ENCODE results near the gene EGLN2. TPM values are rescaled to one million over a fixed set of nuclear protein-coding genes. Genes with fewer than 3 reads are reported as not detected.

EGLN2 gene
- total and polyA plus RNA-seq, 3 experiments from 2014 or later, result 101 to 174 (median 103) TPM

DNA sequence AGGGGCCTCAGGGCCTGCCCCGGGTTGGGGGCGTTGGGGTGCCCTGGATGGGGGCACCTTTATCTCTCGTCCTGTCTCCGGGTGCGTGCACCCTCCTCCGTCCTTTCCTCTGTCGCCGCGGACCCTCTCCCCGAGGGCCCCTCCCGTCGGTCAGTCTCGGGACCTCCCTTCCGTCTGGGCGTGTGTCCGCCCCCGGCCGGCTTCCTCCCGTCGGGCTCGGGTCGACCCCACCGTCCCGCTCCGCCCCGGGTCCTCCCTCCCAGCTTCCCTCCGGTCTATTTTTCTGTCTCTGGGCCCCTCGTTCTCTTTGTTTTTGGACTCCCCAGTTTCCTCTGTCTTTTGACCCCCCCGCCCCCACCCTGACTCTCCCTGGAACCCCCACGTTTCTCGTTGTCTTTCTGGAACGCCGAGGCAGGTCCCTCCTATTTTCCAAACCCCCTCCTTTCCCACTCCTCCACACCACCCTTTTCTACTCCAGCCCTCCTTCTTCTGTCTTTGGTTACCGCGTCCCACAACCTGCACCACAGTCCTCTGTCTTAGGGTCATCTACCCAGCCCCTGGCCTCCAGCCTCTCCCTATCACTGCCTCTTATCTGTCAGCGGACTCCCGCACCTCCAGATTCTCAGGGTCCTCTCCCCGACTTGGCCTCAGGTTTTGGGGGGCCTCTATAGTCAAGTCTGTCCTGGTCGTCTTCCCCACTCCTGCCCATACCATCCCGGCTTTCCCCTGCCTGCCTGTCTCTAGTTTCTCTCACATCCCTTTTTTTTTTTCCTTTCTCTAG, 757 bp downstream of the EGLN2 start:
- peak overlapping the region; percentile 91 to 98 (median 95) for H3K4me3 Mint-ChIP-seq
- no peaks in the 10 kb centered on the region for H3K9me3 Mint-ChIP-seq
- CTCF ChIA-PET, result interaction anchor here (1.9 to 2.5 kb wide), 2 partner anchors 19 to 22 kb away, joined by 9 to 38 read pairs; partner anchors contain the start of gene RAB4B
- Histone ChIP-seq H3K4me3 (ENCODE audit: low read length) (peak overlapping the region; percentile 66), H3K27ac (ENCODE audit: low read depth, low read length) (peak overlapping the region; percentile 81), H3K27me3 (ENCODE audit: insufficient read depth, low read length, poor library complexity, severe bottlenecking) (no peaks in the 10 kb centered on the region), H3K36me3 (ENCODE audit: insufficient read depth, low read length) (peaks cover 8% of the 10 kb centered on the region), H3K4me1 (ENCODE audit: insufficient read depth, low read length) (peaks cover 57% of the 10 kb centered on the region), H3K9me3 (ENCODE audit: low read length) (no peaks in the 10 kb centered on the region)
- H3K4me1 Mint-ChIP-seq, result peaks cover 49 to 65% (median 55%) of the 10 kb centered on the region in 3 donors
- H3K27me3 Mint-ChIP-seq, result no peaks in the 10 kb centered on the region
- H3K27ac Mint-ChIP-seq, result peak overlapping the region; percentile 85 to 100 (median 95)
- POLR2A ChIA-PET, result interaction anchor here (0.6 to 3.9 kb wide), 9 partner anchors 7 to 471 kb away, joined by 3 to 72 read pairs (median 6); partner anchors contain the start of genes ACTMAP, COQ8B, ITPKC and RAB4B
- peaks cover 0 to 55% (median 2%) of the 10 kb centered on the region in 3 donors for H3K36me3 Mint-ChIP-seq
- DNase-seq, result peak in 3 of 5 donors; percentile 20 to 59 (median 27)

DNA sequence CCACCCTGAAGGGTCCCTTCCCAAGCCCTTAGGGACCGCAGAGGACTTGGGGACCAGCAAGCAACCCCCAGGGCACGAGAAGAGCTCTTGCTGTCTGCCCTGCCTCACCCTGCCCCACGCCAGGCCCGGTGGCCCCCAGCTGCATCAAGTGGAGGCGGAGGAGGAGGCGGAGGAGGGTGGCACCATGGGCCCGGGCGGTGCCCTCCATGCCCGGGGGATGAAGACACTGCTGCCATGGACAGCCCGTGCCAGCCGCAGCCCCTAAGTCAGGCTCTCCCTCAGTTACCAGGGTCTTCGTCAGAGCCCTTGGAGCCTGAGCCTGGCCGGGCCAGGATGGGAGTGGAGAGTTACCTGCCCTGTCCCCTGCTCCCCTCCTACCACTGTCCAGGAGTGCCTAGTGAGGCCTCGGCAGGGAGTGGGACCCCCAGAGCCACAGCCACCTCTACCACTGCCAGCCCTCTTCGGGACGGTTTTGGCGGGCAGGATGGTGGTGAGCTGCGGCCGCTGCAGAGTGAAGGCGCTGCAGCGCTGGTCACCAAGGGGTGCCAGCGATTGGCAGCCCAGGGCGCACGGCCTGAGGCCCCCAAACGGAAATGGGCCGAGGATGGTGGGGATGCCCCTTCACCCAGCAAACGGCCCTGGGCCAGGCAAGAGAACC, 1.5 kb downstream of the EGLN2 start:
- Mint-ChIP-seq H3K9me3 (no peaks in the 10 kb centered on the region), H3K4me1 (peaks cover 56 to 72% (median 62%) of the 10 kb centered on the region in 3 donors), H3K27ac (peak overlapping the region; percentile 85 to 100 (median 95)), H3K27me3 (no peaks in the 10 kb centered on the region), H3K36me3 (peaks cover 0 to 57% (median 3%) of the 10 kb centered on the region in 3 donors), H3K4me3 (peak overlapping the region; percentile 91 to 98 (median 95))
- peaks cover 8% of the 10 kb centered on the region for H3K36me3 ChIP-seq (ENCODE audit: insufficient read depth, low read length)
- DNase-seq, result peak in 1 of 5 donors; percentile 22
- peak overlapping the region; percentile 66 for H3K4me3 ChIP-seq (ENCODE audit: low read length)
- H3K4me1 ChIP-seq (ENCODE audit: insufficient read depth, low read length), result peaks cover 64% of the 10 kb centered on the region
- no peaks in the 10 kb centered on the region for H3K27me3 ChIP-seq (ENCODE audit: insufficient read depth, low read length, poor library complexity, severe bottlenecking)
- ChIA-PET POLR2A (interaction anchor here (3.9 kb wide), 1 partner anchor 23 kb away, joined by 72 read pairs; the partner anchor contains the start of gene RAB4B), CTCF (no interaction called here)
- no peaks in the 10 kb centered on the region for H3K9me3 ChIP-seq (ENCODE audit: low read length)
- H3K27ac ChIP-seq (ENCODE audit: low read depth, low read length), result peak overlapping the region; percentile 81

GRCh38 chr19:40800997-40801377, 2.0 kb downstream of the EGLN2 start:
- DNase-seq, result peak in 1 of 5 donors; percentile 17
- H3K4me3 Mint-ChIP-seq, result peak overlapping the region; percentile 91 to 98 (median 95)
- peaks cover 8% of the 10 kb centered on the region for H3K36me3 ChIP-seq (ENCODE audit: insufficient read depth, low read length)
- H3K27ac Mint-ChIP-seq, result peak overlapping the region; percentile 9 to 100 (median 78)
- ChIA-PET POLR2A (interaction anchor here (0.6 to 3.9 kb wide), 3 partner anchors 23 to 82 kb away, joined by 4 to 72 read pairs (median 5); partner anchors contain the start of gene RAB4B), CTCF (no interaction called here)
- no peaks in the 10 kb centered on the region for H3K9me3 ChIP-seq (ENCODE audit: low read length)
- H3K4me3 ChIP-seq (ENCODE audit: low read length), result peak overlapping the region; percentile 66
- peaks cover 69% of the 10 kb centered on the region for H3K4me1 ChIP-seq (ENCODE audit: insufficient read depth, low read length)
- peaks cover 0 to 60% (median 3%) of the 10 kb centered on the region in 3 donors for H3K36me3 Mint-ChIP-seq
- H3K4me1 Mint-ChIP-seq, result peaks cover 61 to 77% (median 67%) of the 10 kb centered on the region in 3 donors
- H3K27me3 ChIP-seq (ENCODE audit: insufficient read depth, low read length, poor library complexity, severe bottlenecking), result no peaks in the 10 kb centered on the region
- H3K27me3 Mint-ChIP-seq, result no peaks in the 10 kb centered on the region
- no peaks in the 10 kb centered on the region for H3K9me3 Mint-ChIP-seq
- H3K27ac ChIP-seq (ENCODE audit: low read depth, low read length), result peak overlapping the region; percentile 77

DNA sequence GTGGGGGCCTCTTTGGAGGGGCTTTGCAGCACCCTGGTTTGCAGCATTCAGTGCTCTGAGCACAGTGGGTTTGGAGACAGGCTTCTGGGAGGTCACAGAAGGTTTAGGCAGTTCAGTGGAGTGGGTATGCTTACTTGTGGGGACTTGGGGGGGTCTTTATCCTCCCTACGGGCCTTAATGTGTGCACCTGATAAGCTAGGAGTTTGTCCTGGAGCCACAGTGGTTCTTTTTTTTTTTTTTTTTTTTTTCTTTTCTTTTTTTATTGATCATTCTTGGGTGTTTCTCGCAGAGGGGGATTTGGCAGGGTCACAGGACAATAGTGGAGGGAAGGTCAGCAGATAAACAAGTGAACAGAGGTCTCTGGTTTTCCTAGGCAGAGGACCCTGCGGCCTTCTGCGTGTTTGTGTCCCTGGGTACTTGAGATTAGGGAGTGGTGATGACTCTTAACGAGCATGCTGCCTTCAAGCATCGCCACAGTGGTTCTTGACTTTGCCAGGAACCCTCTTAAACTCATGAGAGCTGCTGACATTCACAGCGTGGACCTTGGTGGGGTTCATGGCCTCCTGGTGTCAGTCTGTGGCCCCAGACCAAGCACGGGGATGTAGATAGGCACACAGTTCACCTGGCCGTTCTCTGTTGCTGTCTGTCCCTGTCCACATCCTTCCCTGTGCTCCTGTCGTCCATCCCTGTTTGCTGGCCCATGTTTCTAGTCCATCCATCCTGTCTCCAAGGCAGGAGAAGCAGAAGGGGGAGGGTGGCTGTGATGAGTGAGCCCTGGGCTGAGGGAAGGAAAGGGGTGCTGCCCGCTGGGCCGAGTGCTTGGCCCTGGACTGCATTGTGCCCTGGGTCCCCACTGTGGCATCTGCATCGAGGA, 2.7 kb downstream of the EGLN2 start:
- Histone ChIP-seq H3K4me3 (ENCODE audit: low read length) (peak overlapping the region; percentile 59), H3K9me3 (ENCODE audit: low read length) (no peaks in the 10 kb centered on the region), H3K4me1 (ENCODE audit: insufficient read depth, low read length) (peaks cover 76% of the 10 kb centered on the region), H3K27ac (ENCODE audit: low read depth, low read length) (peak overlapping the region; percentile 77), H3K27me3 (ENCODE audit: insufficient read depth, low read length, poor library complexity, severe bottlenecking) (no peaks in the 10 kb centered on the region), H3K36me3 (ENCODE audit: insufficient read depth, low read length) (peaks cover 8% of the 10 kb centered on the region)
- peak overlapping the region; percentile 86 to 100 (median 98) for H3K27ac Mint-ChIP-seq
- CTCF ChIA-PET, result interaction anchor here (2.3 kb wide), 1 partner anchor 24 kb away, joined by 9 read pairs; the partner anchor contains the start of gene RAB4B
- H3K9me3 Mint-ChIP-seq, result no peaks in the 10 kb centered on the region
- POLR2A ChIA-PET, result interaction anchor here (0.6 to 2.2 kb wide), 3 partner anchors 24 to 83 kb away, joined by 4 to 9 read pairs (median 5); partner anchors contain the start of gene RAB4B
- peak in 1 of 5 donors; percentile 15 for DNase-seq
- no peaks in the 10 kb centered on the region for H3K27me3 Mint-ChIP-seq
- peaks cover 67 to 84% (median 74%) of the 10 kb centered on the region in 3 donors for H3K4me1 Mint-ChIP-seq
- H3K4me3 Mint-ChIP-seq, result peak overlapping the region; percentile 68 to 98 (median 80)
- peaks cover 1 to 62% (median 4%) of the 10 kb centered on the region in 3 donors for H3K36me3 Mint-ChIP-seq

DNA sequence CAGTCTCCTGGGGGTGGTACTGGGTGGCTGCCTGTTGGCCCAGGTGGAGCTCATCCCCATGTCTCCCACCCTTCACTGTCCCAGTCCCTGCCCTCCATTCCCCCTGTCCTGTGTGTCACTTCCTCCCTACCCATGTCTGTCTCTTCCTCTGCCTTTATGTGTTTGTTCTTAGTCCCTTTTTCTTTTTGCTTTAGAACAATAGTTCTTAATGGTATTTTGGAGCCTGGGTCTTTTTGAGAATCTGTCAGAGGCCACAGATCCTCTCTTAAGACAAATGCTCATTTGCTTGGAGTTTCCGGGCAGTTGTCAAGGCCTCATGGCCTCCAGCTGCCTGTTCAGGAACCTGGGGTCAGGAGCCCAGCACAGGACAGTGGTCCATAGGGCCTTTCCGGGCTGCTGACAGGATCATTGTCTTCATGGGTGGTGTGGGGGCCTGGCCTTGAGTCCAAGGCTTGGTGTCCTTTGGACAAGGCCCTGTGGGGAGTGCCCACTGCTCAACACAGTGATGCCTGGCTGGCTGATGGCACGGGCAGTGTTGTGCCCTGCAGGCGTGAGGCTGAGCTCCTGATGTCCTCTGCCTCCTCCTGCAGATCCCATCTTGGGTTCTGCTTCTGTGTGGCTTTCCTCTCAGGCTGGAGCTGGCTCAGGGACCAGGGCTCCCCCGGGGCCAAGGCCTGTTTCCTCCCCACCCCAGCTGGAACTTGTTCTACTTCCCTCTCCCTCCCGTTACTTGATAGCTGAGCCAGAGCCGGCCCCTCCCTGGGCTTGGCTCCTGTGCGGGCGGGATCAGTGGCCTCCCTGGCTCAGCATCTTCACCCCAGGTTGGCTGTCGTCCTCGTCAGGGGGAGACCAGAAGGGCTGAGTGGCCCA, 3.5 kb downstream of the EGLN2 start:
- H3K27ac ChIP-seq (ENCODE audit: low read depth, low read length), result peak overlapping the region; percentile 77
- DNase-seq, result peak in 1 of 5 donors; percentile 26
- Mint-ChIP-seq H3K9me3 (no peaks in the 10 kb centered on the region), H3K27me3 (no peaks in the 10 kb centered on the region), H3K4me3 (peak overlapping the region; percentile 68 to 98 (median 76)), H3K27ac (peak overlapping the region; percentile 87 to 100 (median 98)), H3K36me3 (peaks cover 3 to 64% (median 5%) of the 10 kb centered on the region in 3 donors), H3K4me1 (peaks cover 75 to 88% (median 79%) of the 10 kb centered on the region in 3 donors)
- peaks cover 83% of the 10 kb centered on the region for H3K4me1 ChIP-seq (ENCODE audit: insufficient read depth, low read length)
- H3K36me3 ChIP-seq (ENCODE audit: insufficient read depth, low read length), result peaks cover 9% of the 10 kb centered on the region
- CTCF ChIA-PET, result interaction anchor here (1.0 to 2.3 kb wide), 2 partner anchors 25 to 139 kb away, joined by 4 to 9 read pairs; partner anchors contain the start of gene RAB4B
- POLR2A ChIA-PET, result interaction anchor here (1.1 to 2.2 kb wide), 3 partner anchors 25 to 462 kb away, joined by 3 to 9 read pairs (median 7); partner anchors contain the start of genes ACTMAP, HNRNPUL1, RAB4B and SNRPA
- no peaks in the 10 kb centered on the region for H3K9me3 ChIP-seq (ENCODE audit: low read length)
- H3K27me3 ChIP-seq (ENCODE audit: insufficient read depth, low read length, poor library complexity, severe bottlenecking), result no peaks in the 10 kb centered on the region
- H3K4me3 ChIP-seq (ENCODE audit: low read length), result peak overlapping the region; percentile 59

- Histone ChIP-seq H3K4me1 (ENCODE audit: insufficient read depth, low read length) (peaks cover 85% of the 10 kb centered on the region), H3K4me3 (ENCODE audit: low read length) (peak overlapping the region; percentile 59), H3K36me3 (ENCODE audit: insufficient read depth, low read length) (peaks cover 16% of the 10 kb centered on the region), H3K9me3 (ENCODE audit: low read length) (no peaks in the 10 kb centered on the region), H3K27ac (ENCODE audit: low read depth, low read length) (peak overlapping the region; percentile 77), H3K27me3 (ENCODE audit: insufficient read depth, low read length, poor library complexity, severe bottlenecking) (no peaks in the 10 kb centered on the region)
- H3K9me3 Mint-ChIP-seq, result no peaks in the 10 kb centered on the region
- H3K4me1 Mint-ChIP-seq, result peaks cover 75 to 89% (median 81%) of the 10 kb centered on the region in 3 donors
- H3K4me3 Mint-ChIP-seq, result peak overlapping the region; percentile 68 to 98 (median 76)
- CTCF ChIA-PET, result interaction anchor here (1.0 to 2.3 kb wide), 2 partner anchors 25 to 140 kb away, joined by 4 to 9 read pairs; partner anchors contain the start of gene RAB4B
- POLR2A ChIA-PET, result interaction anchor here (0.6 to 2.2 kb wide), 4 partner anchors 25 to 461 kb away, joined by 3 to 9 read pairs (median 6); partner anchors contain the start of genes ACTMAP, HNRNPUL1, RAB4B and SNRPA
- H3K27ac Mint-ChIP-seq, result peak overlapping the region; percentile 91 to 100 (median 98)
- peaks cover 5 to 68% (median 6%) of the 10 kb centered on the region in 3 donors for H3K36me3 Mint-ChIP-seq
- no peak for DNase-seq
- H3K27me3 Mint-ChIP-seq, result no peaks in the 10 kb centered on the region
Observed at GRCh38 chr19:40803170-40803856, 4.3 kb downstream of the EGLN2 start.

Data from CD8-positive, alpha-beta memory T cell (primary cell).